Measurements from ENCODE around the gene CCDC90B. TPM values are rescaled to one million over a fixed set of nuclear protein-coding genes. Genes with fewer than 3 reads are reported as not detected.

Gene CCDC90B
- total and polyA plus RNA-seq, 2 of the 13 experiments (the other 11 are each of a cell fraction or from before 2014, with no cell fraction given): 17.1 to 46.1 TPM

- TF ChIP-seq, protein P1, sequence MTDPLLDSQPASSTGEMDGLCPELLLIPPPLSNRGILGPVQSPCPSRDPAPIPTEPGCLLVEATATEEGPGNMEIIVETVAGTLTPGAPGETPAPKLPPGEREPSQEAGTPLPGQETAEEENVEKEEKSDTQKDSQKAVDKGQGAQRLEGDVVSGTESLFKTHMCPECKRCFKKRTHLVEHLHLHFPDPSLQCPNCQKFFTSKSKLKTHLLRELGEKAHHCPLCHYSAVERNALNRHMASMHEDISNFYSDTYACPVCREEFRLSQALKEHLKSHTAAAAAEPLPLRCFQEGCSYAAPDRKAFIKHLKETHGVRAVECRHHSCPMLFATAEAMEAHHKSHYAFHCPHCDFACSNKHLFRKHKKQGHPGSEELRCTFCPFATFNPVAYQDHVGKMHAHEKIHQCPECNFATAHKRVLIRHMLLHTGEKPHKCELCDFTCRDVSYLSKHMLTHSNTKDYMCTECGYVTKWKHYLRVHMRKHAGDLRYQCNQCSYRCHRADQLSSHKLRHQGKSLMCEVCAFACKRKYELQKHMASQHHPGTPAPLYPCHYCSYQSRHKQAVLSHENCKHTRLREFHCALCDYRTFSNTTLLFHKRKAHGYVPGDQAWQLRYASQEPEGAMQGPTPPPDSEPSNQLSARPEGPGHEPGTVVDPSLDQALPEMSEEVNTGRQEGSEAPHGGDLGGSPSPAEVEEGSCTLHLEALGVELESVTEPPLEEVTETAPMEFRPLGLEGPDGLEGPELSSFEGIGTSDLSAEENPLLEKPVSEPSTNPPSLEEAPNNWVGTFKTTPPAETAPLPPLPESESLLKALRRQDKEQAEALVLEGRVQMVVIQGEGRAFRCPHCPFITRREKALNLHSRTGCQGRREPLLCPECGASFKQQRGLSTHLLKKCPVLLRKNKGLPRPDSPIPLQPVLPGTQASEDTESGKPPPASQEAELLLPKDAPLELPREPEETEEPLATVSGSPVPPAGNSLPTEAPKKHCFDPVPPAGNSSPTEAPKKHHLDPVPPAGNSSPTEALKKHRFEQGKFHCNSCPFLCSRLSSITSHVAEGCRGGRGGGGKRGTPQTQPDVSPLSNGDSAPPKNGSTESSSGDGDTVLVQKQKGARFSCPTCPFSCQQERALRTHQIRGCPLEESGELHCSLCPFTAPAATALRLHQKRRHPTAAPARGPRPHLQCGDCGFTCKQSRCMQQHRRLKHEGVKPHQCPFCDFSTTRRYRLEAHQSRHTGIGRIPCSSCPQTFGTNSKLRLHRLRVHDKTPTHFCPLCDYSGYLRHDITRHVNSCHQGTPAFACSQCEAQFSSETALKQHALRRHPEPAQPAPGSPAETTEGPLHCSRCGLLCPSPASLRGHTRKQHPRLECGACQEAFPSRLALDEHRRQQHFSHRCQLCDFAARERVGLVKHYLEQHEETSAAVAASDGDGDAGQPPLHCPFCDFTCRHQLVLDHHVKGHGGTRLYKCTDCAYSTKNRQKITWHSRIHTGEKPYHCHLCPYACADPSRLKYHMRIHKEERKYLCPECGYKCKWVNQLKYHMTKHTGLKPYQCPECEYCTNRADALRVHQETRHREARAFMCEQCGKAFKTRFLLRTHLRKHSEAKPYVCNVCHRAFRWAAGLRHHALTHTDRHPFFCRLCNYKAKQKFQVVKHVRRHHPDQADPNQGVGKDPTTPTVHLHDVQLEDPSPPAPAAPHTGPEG (CRISPR knock-in tag; IDR thresholded peaks at IDR 0.05): no peak
- TF ChIP-seq FOXC1 (CRISPR knock-in tag; IDR thresholded peaks at IDR 0.05; ENCODE audit: borderline replicate concordance) (no peak), CBFB (CRISPR knock-in tag; IDR thresholded peaks at IDR 0.05) (no peak), ZNF839 (CRISPR knock-in tag; IDR thresholded peaks at IDR 0.05; ENCODE audit: borderline replicate concordance) (no peak), JUND (CRISPR knock-in tag; IDR thresholded peaks at IDR 0.05) (no peak), ZFX (CRISPR knock-in tag; IDR thresholded peaks at IDR 0.05; ENCODE audit: low read depth) (no peak), STAT5B (CRISPR knock-in tag; IDR thresholded peaks at IDR 0.05) (no peak), ZNF274 (CRISPR knock-in tag; IDR thresholded peaks at IDR 0.05) (no peak), TBL1XR1 (IDR thresholded peaks at IDR 0.05; ENCODE audit: borderline replicate concordance, low read length, partially characterized antibody) (no peak), MYNN (CRISPR knock-in tag; IDR thresholded peaks at IDR 0.05; ENCODE audit: low read depth) (no peak), RCOR2 (CRISPR knock-in tag; IDR thresholded peaks at IDR 0.05) (peak; percentile 44; the same call in 1 of the 2 replicates), TBX3 (IDR thresholded peaks at IDR 0.05; ENCODE audit: borderline replicate concordance) (peak; percentile 56; the same call in 1 of the 2 replicates), NR2F6 (IDR thresholded peaks at IDR 0.05) (peak; percentile 98), NR2F6 (CRISPR knock-in tag; IDR thresholded peaks at IDR 0.05) (peak; percentile 93), ZNF33A (CRISPR knock-in tag; IDR thresholded peaks at IDR 0.05; ENCODE audit: borderline replicate concordance) (no peak), ZNF264 (CRISPR knock-in tag; IDR thresholded peaks at IDR 0.05) (0 out of 2 replicates have a peak, but pooled peaks have one; percentile 18), MED1 (CRISPR knock-in tag; IDR thresholded peaks at IDR 0.05) (0 out of 2 replicates have a peak, but pooled peaks have one; percentile 9), GRHL1 (CRISPR knock-in tag; conservative IDR thresholded peaks at IDR 0.05) (no peak), ZBTB38 (CRISPR knock-in tag; IDR thresholded peaks at IDR 0.05) (no peak), BORCS8-MEF2B (CRISPR knock-in tag; IDR thresholded peaks at IDR 0.05) (no peak), ZSCAN29 (CRISPR knock-in tag; conservative IDR thresholded peaks at IDR 0.05) (no peak), ZNF879 (CRISPR knock-in tag; IDR thresholded peaks at IDR 0.05) (no peak), FOSL2 (CRISPR knock-in tag; IDR thresholded peaks at IDR 0.05) (no peak)
- TF ChIP-seq, protein P2, sequence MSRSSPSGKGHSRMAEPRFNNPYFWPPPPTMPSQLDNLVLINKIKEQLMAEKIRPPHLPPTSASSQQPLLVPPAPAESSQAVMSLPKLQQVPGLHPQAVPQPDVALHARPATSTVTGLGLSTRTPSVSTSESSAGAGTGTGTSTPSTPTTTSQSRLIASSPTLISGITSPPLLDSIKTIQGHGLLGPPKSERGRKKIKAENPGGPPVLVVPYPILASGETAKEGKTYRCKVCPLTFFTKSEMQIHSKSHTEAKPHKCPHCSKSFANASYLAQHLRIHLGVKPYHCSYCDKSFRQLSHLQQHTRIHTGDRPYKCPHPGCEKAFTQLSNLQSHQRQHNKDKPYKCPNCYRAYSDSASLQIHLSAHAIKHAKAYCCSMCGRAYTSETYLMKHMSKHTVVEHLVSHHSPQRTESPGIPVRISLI (CRISPR knock-in tag; IDR thresholded peaks at IDR 0.05; ENCODE audit: borderline replicate concordance): no peak
These were observed 1.5 kb downstream of the CCDC90B start (continued) for GRCh38 chr11:83284501-83285150.

Data from HepG2 (cell line).